HG03175 (cell line): ENCODE measurements around the gene MAPK1.

ENCODE experiments used
- ATAC-seq: cut with Tn5 transposase; IDR thresholded peaks from one replicate; pipeline ENCODE4 v1.9.1; 2021; ENCODE audit warnings: mild to moderate bottlenecking, moderate library complexity; ENCODE audit not compliant: unreplicated experiment

MAPK1 gene

DNA sequence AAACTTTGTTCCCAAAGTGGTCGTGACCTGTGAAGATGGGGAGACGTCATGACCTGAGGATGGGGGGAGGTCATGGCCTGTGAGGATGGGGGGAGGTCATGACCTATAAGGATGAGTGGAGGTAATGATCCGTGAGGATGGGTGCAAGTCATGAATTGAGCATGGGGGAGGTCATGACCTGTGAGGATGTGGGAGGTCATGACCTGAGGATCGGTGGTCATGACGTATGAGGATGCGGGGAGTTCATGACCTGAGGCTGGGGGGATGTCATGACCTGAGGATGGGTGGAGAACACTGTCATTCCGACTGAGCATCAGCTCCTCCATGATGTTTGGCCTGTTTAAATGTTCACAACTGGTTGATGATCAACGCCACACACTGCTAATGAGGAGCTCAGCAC, 157.8 kb downstream of the MAPK1 start:
- no peak for ATAC-seq

DNA sequence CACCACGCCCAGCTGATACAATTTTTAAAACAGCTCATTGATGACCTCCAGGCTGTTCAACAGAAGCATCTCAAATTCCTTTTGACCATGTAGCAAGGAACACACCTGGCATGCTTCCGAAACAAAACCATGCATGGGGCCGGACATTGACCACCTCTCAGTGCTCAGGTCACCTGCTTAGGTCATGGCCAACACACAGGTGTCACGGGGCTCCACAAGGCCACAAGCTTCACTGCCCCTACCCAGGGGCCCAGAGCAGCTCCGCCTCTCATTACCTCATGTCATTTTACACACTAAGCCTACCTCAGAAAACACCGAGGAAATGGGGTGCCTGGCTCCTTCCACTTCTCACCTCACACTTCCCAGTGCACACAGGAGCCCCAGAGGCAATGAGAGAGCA, 158.5 kb downstream of the MAPK1 start:
- ATAC-seq, result no peak

DNA sequence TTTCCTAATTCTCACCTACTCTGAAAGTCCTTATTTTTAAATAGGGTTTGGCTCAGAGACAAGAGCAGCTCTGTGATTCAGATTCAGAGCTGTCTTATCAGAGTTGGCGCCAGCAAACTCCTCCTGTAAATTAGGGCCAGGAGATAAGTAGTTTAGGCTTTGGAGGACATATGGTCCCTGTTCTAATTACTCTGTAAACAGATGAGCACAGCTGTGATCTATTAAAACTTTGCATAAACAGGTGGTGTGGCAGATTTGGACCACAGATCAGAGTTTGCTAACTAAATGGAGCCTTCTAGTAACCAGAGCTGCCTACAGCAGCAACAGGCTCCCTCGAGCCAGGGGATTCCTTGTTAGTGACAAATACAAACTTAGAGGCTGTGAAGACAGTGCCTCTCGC, 159.8 kb downstream of the MAPK1 start:
- no peak for ATAC-seq
